Bronchus fibroblast of lung (primary cell): ENCODE measurements around the gene PDZRN4. TPM values are rescaled to one million over a fixed set of nuclear protein-coding genes. Genes with fewer than 3 reads are reported as not detected.

ENCODE experiments used
- total RNA-seq: library from RNA; depleted of rRNA; stranded (reverse); fragments of >200 nt; gene quantifications from 2 replicates; pipeline ENCODE4 v1.2.3, GENCODE V29; 2015

PDZRN4 gene
- not detected in 2 replicates for total RNA-seq

DNA sequence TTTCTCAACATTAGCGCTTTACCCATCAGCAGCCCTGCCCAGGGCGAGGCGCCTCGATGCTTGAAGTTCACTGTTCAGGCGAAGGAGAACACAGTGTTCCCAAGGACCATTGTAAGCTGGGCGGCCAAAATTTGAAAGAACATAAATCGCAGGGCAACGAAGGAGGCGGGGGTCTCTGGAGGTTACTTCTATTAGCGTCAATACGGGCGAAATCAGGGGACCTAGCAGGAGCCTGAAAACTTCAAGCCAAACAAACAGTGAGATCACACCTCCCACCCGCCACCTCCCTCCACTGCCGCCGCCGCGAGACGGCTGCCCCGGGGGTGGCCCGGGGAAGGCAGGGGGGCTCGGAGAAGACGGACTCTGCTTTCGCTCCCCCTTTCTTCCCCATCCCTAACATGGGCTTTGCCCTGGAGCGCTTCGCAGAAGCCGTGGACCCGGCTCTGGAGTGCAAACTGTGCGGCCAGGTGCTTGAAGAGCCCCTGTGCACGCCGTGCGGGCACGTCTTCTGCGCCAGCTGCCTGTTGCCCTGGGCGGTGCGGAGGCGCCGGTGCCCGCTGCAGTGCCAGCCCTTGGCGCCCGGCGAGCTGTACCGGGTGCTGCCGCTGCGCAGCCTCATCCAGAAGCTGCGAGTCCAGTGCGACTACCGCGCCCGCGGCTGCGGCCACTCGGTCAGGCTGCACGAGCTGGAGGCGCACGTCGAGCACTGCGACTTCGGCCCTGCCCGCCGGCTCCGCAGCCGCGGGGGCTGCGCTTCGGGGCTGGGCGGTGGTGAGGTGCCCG, at the start of gene PDZRN4:
PDZRN4 (plus strand) TSS at position 263 of the 783 bp plus-strand sequence.

